ENCODE results near the gene SDCCAG8.

- no peak for TF ChIP-seq CTCF (IDR thresholded peaks at IDR 0.05)
- TF ChIP-seq POLR2AphosphoS5 (IDR thresholded peaks at IDR 0.05) = no peak
Measured at GRCh38 chr1:243399561-243400155, 143.8 kb downstream of the SDCCAG8 start.
